Peyer's patch (tissue), 4 donors: Measurements from ENCODE around the gene CD83. TPM values are rescaled to one million over a fixed set of nuclear protein-coding genes. Genes with fewer than 3 reads are reported as not detected.

Experiments used
- DNase-seq, 3 donors: peaks; one replicate each; pipeline ENCODE4 v3.0.0-alpha.2; 2017 to 2019
- H3K27ac ChIP-seq, 4 donors: fragments of 200-600 bp; sonication (generic); one replicate each; pipeline ENCODE4 v1.5.1; 2016 to 2019
- H3K27me3 ChIP-seq, 2 donors: fragments of 200-600 bp; sonication (generic); one replicate each; pipeline ENCODE4 v1.5.1; 2019
- H3K36me3 ChIP-seq, 3 donors: fragments of 200-600 bp; sonication (generic); one replicate each; pipeline ENCODE4 v1.5.1; 2016 to 2019
- H3K4me1 ChIP-seq, 4 donors: fragments of 200-600 bp; sonication (generic); one replicate each; pipeline ENCODE4 v1.5.1; 2016 to 2019
- H3K4me3 ChIP-seq, 4 donors: fragments of 200-600 bp; sonication (generic); 1 replicate in 3 of 4; 2 replicates in 1 of 4; pipeline ENCODE4 v1.5.1; 2016 to 2019; ENCODE audit warnings: mild to moderate bottlenecking in 1 of 4
- H3K9me3 ChIP-seq, 4 donors: fragments of 200-600 bp; sonication (generic); one replicate each; pipeline ENCODE4 v1.5.1; 2016 to 2019; ENCODE audit warnings: mild to moderate bottlenecking in 1 of 4
- POLR2A ChIP-seq, 2 donors: fragments of 450-650 bp; IDR thresholded peaks; one replicate each; pipeline ENCODE4 v1.5.1; 2017; ENCODE audit warnings: antibody characterized with exemption in 2 of 2, mild to moderate bottlenecking in 2 of 2, moderate library complexity in 2 of 2
- total RNA-seq, 4 donors: library from RNA; depleted of rRNA; stranded (reverse); fragments of >200 nt; gene quantifications; one replicate each; pipeline ENCODE4 v1.1.0, GENCODE V29; 2016
- TF ChIP-seq, protein P1 (sequence below), 6 experiments: fragments of 450-650 bp in 4 of 6; fragments of 200-600 bp in 2 of 6; sonication (generic) in 1 of 6; IDR thresholded peaks; one replicate each; pipeline ENCODE4 v1.5.1; 2017 to 2019; ENCODE audit warnings: antibody characterized with exemption in 6 of 6, mild to moderate bottlenecking in 3 of 6, moderate library complexity in 1 of 6

Gene CD83
- total RNA-seq, 4 donors from 2014 or later = 0.53 to 15.7 (median 1.4) TPM

DNA sequence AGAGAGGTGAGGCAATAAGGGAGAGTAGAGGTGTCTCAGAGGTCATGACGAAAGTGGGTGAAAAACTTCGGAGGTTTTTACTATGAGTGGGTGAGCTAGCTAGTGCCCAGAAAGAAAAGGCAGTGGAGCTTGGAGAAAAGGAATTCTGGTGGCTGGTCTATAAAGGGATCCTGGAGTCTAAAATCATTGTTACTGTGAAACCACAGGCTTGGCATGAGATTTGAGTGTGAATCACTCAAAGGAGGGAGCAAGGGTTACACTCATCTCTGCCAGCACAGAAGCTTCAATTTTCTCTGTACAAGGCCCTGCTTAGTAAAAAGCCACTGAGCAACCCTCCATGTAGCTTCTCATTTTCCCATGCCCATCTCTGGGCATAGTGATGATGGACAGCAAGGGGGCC lies 47.5 kb downstream of the CD83 start:
- Histone ChIP-seq H3K4me1 (no peaks in the 10 kb centered on the region), H3K36me3 (no peaks in the 10 kb centered on the region), H3K27me3 (no peaks in the 10 kb centered on the region), H3K9me3 (peaks cover 0 to 9% (median 3%) of the 10 kb centered on the region in 4 donors), H3K4me3 (no peak overlapping the region), H3K27ac (no peak overlapping the region)
- TF ChIP-seq, protein P1, sequence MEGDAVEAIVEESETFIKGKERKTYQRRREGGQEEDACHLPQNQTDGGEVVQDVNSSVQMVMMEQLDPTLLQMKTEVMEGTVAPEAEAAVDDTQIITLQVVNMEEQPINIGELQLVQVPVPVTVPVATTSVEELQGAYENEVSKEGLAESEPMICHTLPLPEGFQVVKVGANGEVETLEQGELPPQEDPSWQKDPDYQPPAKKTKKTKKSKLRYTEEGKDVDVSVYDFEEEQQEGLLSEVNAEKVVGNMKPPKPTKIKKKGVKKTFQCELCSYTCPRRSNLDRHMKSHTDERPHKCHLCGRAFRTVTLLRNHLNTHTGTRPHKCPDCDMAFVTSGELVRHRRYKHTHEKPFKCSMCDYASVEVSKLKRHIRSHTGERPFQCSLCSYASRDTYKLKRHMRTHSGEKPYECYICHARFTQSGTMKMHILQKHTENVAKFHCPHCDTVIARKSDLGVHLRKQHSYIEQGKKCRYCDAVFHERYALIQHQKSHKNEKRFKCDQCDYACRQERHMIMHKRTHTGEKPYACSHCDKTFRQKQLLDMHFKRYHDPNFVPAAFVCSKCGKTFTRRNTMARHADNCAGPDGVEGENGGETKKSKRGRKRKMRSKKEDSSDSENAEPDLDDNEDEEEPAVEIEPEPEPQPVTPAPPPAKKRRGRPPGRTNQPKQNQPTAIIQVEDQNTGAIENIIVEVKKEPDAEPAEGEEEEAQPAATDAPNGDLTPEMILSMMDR (IDR thresholded peaks at IDR 0.05) = no peak
- no peak for TF ChIP-seq POLR2A (IDR thresholded peaks at IDR 0.05)
- no peak for DNase-seq

DNA sequence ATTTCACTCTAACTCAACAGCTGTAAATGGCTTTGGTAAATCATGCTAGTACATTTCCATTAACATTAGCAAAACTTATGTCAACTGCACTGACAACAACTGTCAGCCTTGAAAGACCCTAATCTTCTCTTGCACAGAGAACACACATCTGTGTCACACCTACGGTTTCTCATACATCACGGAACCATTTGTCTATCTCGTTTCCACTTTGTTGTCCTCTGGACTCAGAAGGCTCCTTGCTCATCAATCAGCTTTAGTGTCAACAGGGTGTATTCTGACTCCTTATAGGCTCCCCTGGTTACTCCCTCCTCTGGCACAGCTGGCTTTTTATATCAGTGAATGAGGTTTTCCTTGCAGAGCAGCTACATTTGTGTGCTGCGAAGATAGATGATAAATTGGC lies 49.3 kb downstream of the CD83 start:
- DNase-seq = no peak
- no peaks in the 10 kb centered on the region for H3K36me3 ChIP-seq
- no peaks in the 10 kb centered on the region for H3K27me3 ChIP-seq
- no peak overlapping the region for H3K4me3 ChIP-seq
- TF ChIP-seq POLR2A (IDR thresholded peaks at IDR 0.05) = no peak
- TF ChIP-seq, protein P1 (IDR thresholded peaks at IDR 0.05) = no peak
- peaks cover 0 to 11% (median 4%) of the 10 kb centered on the region in 4 donors for H3K9me3 ChIP-seq
- H3K4me1 ChIP-seq = no peaks in the 10 kb centered on the region
- no peak overlapping the region for H3K27ac ChIP-seq

DNA sequence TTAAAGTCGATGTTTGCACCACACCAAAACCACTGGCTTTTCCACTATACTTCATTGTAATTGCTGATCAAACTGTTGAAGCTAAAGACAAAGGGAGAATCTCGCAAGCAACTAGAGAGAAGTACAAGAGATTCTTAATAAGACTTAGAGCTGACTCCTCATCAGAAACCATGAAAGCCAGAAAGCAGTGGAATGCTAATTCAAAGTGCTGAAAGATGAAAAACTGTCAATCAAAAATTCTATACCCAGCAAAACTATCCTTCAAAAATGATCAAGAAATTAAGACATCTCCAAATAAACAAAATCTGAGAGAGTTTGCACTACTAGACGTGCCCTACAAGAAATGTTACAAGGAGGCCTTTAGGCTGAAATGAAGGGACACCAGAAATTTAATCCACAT lies 52.6 kb downstream of the CD83 start:
- no peak for DNase-seq
- TF ChIP-seq, protein P1 (IDR thresholded peaks at IDR 0.05) = no peak
- no peak for TF ChIP-seq POLR2A (IDR thresholded peaks at IDR 0.05)
- H3K4me1 ChIP-seq = no peaks in the 10 kb centered on the region
- H3K4me3 ChIP-seq = no peak overlapping the region
- no peak overlapping the region for H3K27ac ChIP-seq
- H3K27me3 ChIP-seq = no peaks in the 10 kb centered on the region
- H3K9me3 ChIP-seq = peaks cover 0 to 11% (median 4%) of the 10 kb centered on the region in 4 donors
- no peaks in the 10 kb centered on the region for H3K36me3 ChIP-seq

DNA sequence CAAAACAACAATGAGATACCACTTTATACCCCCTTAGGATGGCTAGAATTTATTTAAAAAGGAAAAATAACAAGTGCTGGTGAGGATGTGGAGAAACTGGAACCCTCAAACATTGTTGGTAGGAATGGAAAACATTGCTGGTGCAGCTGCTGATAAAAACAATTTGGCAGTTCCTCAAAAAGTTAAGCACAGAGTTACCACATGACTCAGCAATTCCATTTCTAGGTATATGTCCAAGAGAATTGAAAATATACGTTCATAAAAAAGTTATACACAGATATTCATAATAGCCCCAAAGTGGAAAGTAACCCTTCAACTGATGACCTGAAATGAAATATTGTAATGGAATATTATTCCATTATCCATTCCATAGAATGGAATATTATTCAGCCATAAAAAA lies 55.0 kb downstream of the CD83 start:
- Histone ChIP-seq H3K9me3 (peaks cover 0 to 11% (median 4%) of the 10 kb centered on the region in 4 donors), H3K4me3 (no peak overlapping the region), H3K36me3 (no peaks in the 10 kb centered on the region), H3K4me1 (no peaks in the 10 kb centered on the region), H3K27ac (no peak overlapping the region), H3K27me3 (no peaks in the 10 kb centered on the region)
- TF ChIP-seq POLR2A (IDR thresholded peaks at IDR 0.05) = no peak
- TF ChIP-seq, protein P1 (IDR thresholded peaks at IDR 0.05) = no peak
- DNase-seq = no peak

DNA sequence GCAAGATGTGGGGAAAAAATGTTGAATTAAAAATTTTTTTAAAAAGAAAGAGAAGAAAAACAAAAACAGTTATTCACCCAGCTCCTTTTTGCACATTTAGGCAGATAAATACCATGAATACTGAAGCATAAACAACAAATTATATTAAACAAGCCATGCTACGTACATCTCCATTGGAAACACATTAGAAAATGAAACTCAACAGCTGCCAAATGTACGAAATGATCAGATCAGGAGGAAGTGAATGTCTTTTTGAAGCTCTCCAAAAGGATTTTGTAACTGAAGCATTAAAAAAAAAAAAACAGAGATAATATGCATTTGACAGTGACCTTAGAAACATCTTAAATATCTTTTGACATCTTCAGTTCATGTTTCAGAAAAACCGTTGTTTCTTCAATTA lies 56.7 kb downstream of the CD83 start:
- Histone ChIP-seq H3K4me1 (no peaks in the 10 kb centered on the region), H3K36me3 (no peaks in the 10 kb centered on the region), H3K9me3 (peaks cover 0 to 11% (median 2%) of the 10 kb centered on the region in 4 donors), H3K4me3 (no peak overlapping the region), H3K27me3 (no peaks in the 10 kb centered on the region), H3K27ac (no peak overlapping the region)
- no peak for DNase-seq
- TF ChIP-seq, protein P1 (IDR thresholded peaks at IDR 0.05) = no peak
- no peak for TF ChIP-seq POLR2A (IDR thresholded peaks at IDR 0.05)

DNA sequence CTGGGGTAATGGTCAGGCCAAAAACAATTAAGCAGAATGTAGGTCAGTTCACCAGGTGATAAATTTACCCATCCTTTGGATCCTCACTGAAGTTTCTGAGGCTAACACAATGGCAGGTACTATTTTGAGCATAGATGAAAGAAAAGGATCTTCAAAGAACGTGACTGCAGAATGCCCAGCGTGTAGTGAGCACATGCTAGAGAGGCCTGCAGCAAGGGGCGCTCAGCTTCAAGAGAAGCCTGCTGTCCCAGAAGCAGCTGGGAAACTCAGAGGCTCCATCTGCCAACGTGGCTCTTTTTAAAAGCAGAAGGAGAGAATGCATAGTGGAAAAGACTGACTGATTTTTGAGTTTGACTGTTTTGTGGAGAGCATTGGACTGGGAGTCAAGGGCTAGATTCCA lies 57.4 kb downstream of the CD83 start:
- Histone ChIP-seq H3K27me3 (no peaks in the 10 kb centered on the region), H3K27ac (no peak overlapping the region), H3K4me3 (no peak overlapping the region), H3K36me3 (no peaks in the 10 kb centered on the region), H3K4me1 (no peaks in the 10 kb centered on the region), H3K9me3 (peaks cover 0 to 7% (median 0%) of the 10 kb centered on the region in 4 donors)
- no peak for DNase-seq
- TF ChIP-seq, protein P1 (IDR thresholded peaks at IDR 0.05) = no peak
- TF ChIP-seq POLR2A (IDR thresholded peaks at IDR 0.05) = no peak
